Neuron (in vitro differentiated cells): ENCODE results near the gene UBE3B.

Experiments
- H2AFZ ChIP-seq: one replicate; pipeline ENCODE4 v1.6.1; 2013; ENCODE audit warnings: low read depth, mild to moderate bottlenecking, inconsistent platforms, low read length, moderate library complexity
- H3K27me3 ChIP-seq: one replicate; pipeline ENCODE4 v1.6.1; 2013; ENCODE audit warnings: low read length; ENCODE audit not compliant: insufficient read depth
- H3K36me3 ChIP-seq: one replicate; pipeline ENCODE4 v1.6.1; 2013; ENCODE audit warnings: low read length; ENCODE audit not compliant: insufficient read depth
- H3K4me1 ChIP-seq: one replicate; pipeline ENCODE4 v1.6.1; 2013; ENCODE audit warnings: low read length; ENCODE audit not compliant: insufficient read depth
- H3K4me3 ChIP-seq: 2 replicates; pipeline ENCODE4 v1.5.1; 2013; ENCODE audit warnings: mild to moderate bottlenecking, low read length, moderate library complexity
- H3K9me3 ChIP-seq: one replicate; pipeline ENCODE4 v1.6.1; 2013; ENCODE audit warnings: low read length

The UBE3B gene

GRCh38 chr12:109521831-109522230 lies 44.4 kb downstream of the UBE3B start:
- Histone ChIP-seq H3K4me1 (peaks cover 7% of the 10 kb centered on the region), H3K4me3 (no peak overlapping the region), H2AFZ (no peak overlapping the region), H3K36me3 (peaks cover 69% of the 10 kb centered on the region), H3K27me3 (no peaks in the 10 kb centered on the region), H3K9me3 (no peaks in the 10 kb centered on the region)

- H3K9me3 ChIP-seq, result no peaks in the 10 kb centered on the region
- no peak overlapping the region for H3K4me3 ChIP-seq
- H3K36me3 ChIP-seq, result peaks cover 64% of the 10 kb centered on the region
- H3K27me3 ChIP-seq, result no peaks in the 10 kb centered on the region
- peaks cover 7% of the 10 kb centered on the region for H3K4me1 ChIP-seq
- H2AFZ ChIP-seq, result no peak overlapping the region
Measured at GRCh38 chr12:109523071-109523470, 45.6 kb downstream of the UBE3B start.

GRCh38 chr12:109523504-109523903 lies 46.1 kb downstream of the UBE3B start:
- Histone ChIP-seq H3K27me3 (no peaks in the 10 kb centered on the region), H3K36me3 (peaks cover 62% of the 10 kb centered on the region)

GRCh38 chr12:109524466-109525278 lies 47.2 kb downstream of the UBE3B start:
- Histone ChIP-seq H3K9me3 (no peaks in the 10 kb centered on the region), H3K36me3 (peaks cover 56% of the 10 kb centered on the region), H3K4me3 (no peak overlapping the region), H2AFZ (no peak overlapping the region), H3K27me3 (no peaks in the 10 kb centered on the region), H3K4me1 (peaks cover 7% of the 10 kb centered on the region)

More at GRCh38 chr12:109523504-109523903, 46.1 kb downstream of the UBE3B start:
- no peaks in the 10 kb centered on the region for H3K9me3 ChIP-seq
- H2AFZ ChIP-seq, result no peak overlapping the region
- H3K4me1 ChIP-seq, result peaks cover 7% of the 10 kb centered on the region
- H3K4me3 ChIP-seq, result no peak overlapping the region

GRCh38 chr12:109525279-109525585 lies 47.8 kb downstream of the UBE3B start:
- peaks cover 57% of the 10 kb centered on the region for H3K36me3 ChIP-seq

GRCh38 chr12:109527489-109528123 lies 50.2 kb downstream of the UBE3B start:
- H3K4me1 ChIP-seq, result peaks cover 7% of the 10 kb centered on the region
- H3K27me3 ChIP-seq, result no peaks in the 10 kb centered on the region
- H3K4me3 ChIP-seq, result no peak overlapping the region
- no peak overlapping the region for H2AFZ ChIP-seq
- peaks cover 45% of the 10 kb centered on the region for H3K36me3 ChIP-seq
- H3K9me3 ChIP-seq, result no peaks in the 10 kb centered on the region

More at GRCh38 chr12:109525279-109525585, 47.8 kb downstream of the UBE3B start:
- peaks cover 7% of the 10 kb centered on the region for H3K4me1 ChIP-seq
- H3K9me3 ChIP-seq, result no peaks in the 10 kb centered on the region
- no peak overlapping the region for H3K4me3 ChIP-seq
- H2AFZ ChIP-seq, result no peak overlapping the region
- no peaks in the 10 kb centered on the region for H3K27me3 ChIP-seq

- Histone ChIP-seq H3K4me1 (no peaks in the 10 kb centered on the region), H2AFZ (no peak overlapping the region), H3K36me3 (peaks cover 45% of the 10 kb centered on the region), H3K27me3 (no peaks in the 10 kb centered on the region), H3K4me3 (no peak overlapping the region), H3K9me3 (no peaks in the 10 kb centered on the region)
Measured at GRCh38 chr12:109529691-109530640, 52.5 kb downstream of the UBE3B start.

GRCh38 chr12:109531411-109531810 lies 54.0 kb downstream of the UBE3B start:
- H3K4me3 ChIP-seq, result no peak overlapping the region
- H2AFZ ChIP-seq, result no peak overlapping the region
- H3K4me1 ChIP-seq, result no peaks in the 10 kb centered on the region
- H3K27me3 ChIP-seq, result no peaks in the 10 kb centered on the region
- peaks cover 44% of the 10 kb centered on the region for H3K36me3 ChIP-seq
- no peaks in the 10 kb centered on the region for H3K9me3 ChIP-seq

- Histone ChIP-seq H3K36me3 (peaks cover 38% of the 10 kb centered on the region), H2AFZ (no peak overlapping the region)
Measured at GRCh38 chr12:109532721-109533486, 55.5 kb downstream of the UBE3B start.

GRCh38 chr12:109533487-109533740 lies 56.0 kb downstream of the UBE3B start:
- Histone ChIP-seq H3K9me3 (no peaks in the 10 kb centered on the region), H3K36me3 (peaks cover 36% of the 10 kb centered on the region), H2AFZ (no peak overlapping the region), H3K4me3 (no peak overlapping the region), H3K4me1 (no peaks in the 10 kb centered on the region), H3K27me3 (no peaks in the 10 kb centered on the region)

More at GRCh38 chr12:109532721-109533486, 55.5 kb downstream of the UBE3B start:
- Histone ChIP-seq H3K27me3 (no peaks in the 10 kb centered on the region), H3K4me1 (no peaks in the 10 kb centered on the region), H3K4me3 (no peak overlapping the region), H3K9me3 (no peaks in the 10 kb centered on the region)

- Histone ChIP-seq H3K9me3 (no peaks in the 10 kb centered on the region), H3K36me3 (peaks cover 36% of the 10 kb centered on the region), H3K27me3 (no peaks in the 10 kb centered on the region), H2AFZ (no peak overlapping the region), H3K4me1 (no peaks in the 10 kb centered on the region), H3K4me3 (no peak overlapping the region)
Measured at GRCh38 chr12:109534456-109534855, 57.0 kb downstream of the UBE3B start.

GRCh38 chr12:109535231-109535862 lies 57.9 kb downstream of the UBE3B start:
- Histone ChIP-seq H3K9me3 (no peaks in the 10 kb centered on the region), H3K36me3 (peaks cover 29% of the 10 kb centered on the region), H3K27me3 (no peaks in the 10 kb centered on the region), H3K4me1 (no peaks in the 10 kb centered on the region), H2AFZ (no peak overlapping the region), H3K4me3 (no peak overlapping the region)
